ENCODE data around the gene SNCB.

- TF ChIP-seq EGR1 (IDR thresholded peaks at IDR 0.05) (no peak), TAF1 (IDR thresholded peaks at IDR 0.05; ENCODE audit: low read depth) (no peak), MAX (IDR thresholded peaks at IDR 0.05) (no peak), TEAD4 (IDR thresholded peaks at IDR 0.05) (no peak), EP300 (IDR thresholded peaks at IDR 0.05; ENCODE audit: borderline replicate concordance) (no peak), REST (IDR thresholded peaks at IDR 0.05; ENCODE audit: low read depth) (no peak), ZBTB7A (IDR thresholded peaks at IDR 0.05; ENCODE audit: low read depth) (no peak), YY1 (IDR thresholded peaks at IDR 0.05; ENCODE audit: low read depth) (no peak), CREB1 (IDR thresholded peaks at IDR 0.05; ENCODE audit: low read depth) (no peak), TCF12 (IDR thresholded peaks at IDR 0.05; ENCODE audit: low read depth) (no peak), RAD21 (IDR thresholded peaks at IDR 0.05; ENCODE audit: low read depth) (no peak)
These were observed 18.3 kb upstream of the SNCB start for GRCh38 chr5:176648474-176649194.
